Ishikawa (cell line): ENCODE results near the gene MS4A7.
A peak's percentile ranks its signal among the peaks of the same experiment; 100 is the strongest.

Experiments used
- CEBPB ChIP-seq: IDR thresholded peaks from 2 replicates; pipeline ENCODE4 v1.6.1; 2012
- CREB1 ChIP-seq: IDR thresholded peaks from 2 replicates; pipeline ENCODE4 v1.6.1; 2012; ENCODE audit warnings: low read depth
- EGR1 ChIP-seq: IDR thresholded peaks from 2 replicates; pipeline ENCODE4 v1.6.1; 2012
- EP300 ChIP-seq: IDR thresholded peaks from 2 replicates; pipeline ENCODE4 v1.6.1; 2012; ENCODE audit warnings: borderline replicate concordance
- FOXM1 ChIP-seq: IDR thresholded peaks from 2 replicates; pipeline ENCODE4 v1.6.1; 2012; ENCODE audit warnings: low read depth, borderline replicate concordance
- NFIC ChIP-seq: IDR thresholded peaks from 2 replicates; pipeline ENCODE4 v1.6.1; 2012
- RAD21 ChIP-seq: IDR thresholded peaks from 2 replicates; pipeline ENCODE4 v1.6.1; 2012; ENCODE audit warnings: low read depth
- TAF1 ChIP-seq: IDR thresholded peaks from 2 replicates; pipeline ENCODE4 v1.6.1; 2012; ENCODE audit warnings: low read depth, mild to moderate bottlenecking
- TCF12 ChIP-seq: IDR thresholded peaks from 2 replicates; pipeline ENCODE4 v1.6.1; 2012; ENCODE audit warnings: low read depth
- TEAD4 ChIP-seq: IDR thresholded peaks from 2 replicates; pipeline ENCODE4 v1.6.1; 2012
- YY1 ChIP-seq: IDR thresholded peaks from 2 replicates; pipeline ENCODE4 v1.6.1; 2012; ENCODE audit warnings: low read depth
- ZBTB7A ChIP-seq: IDR thresholded peaks from 2 replicates; pipeline ENCODE4 v1.6.1; 2012; ENCODE audit warnings: low read depth
- TF ChIP-seq, protein P1 (sequence below): IDR thresholded peaks from 2 replicates; pipeline ENCODE4 v1.6.1; 2012
- TF ChIP-seq, protein P2 (sequence below): IDR thresholded peaks from 2 replicates; pipeline ENCODE4 v1.6.1; 2012; ENCODE audit warnings: low read depth, mild to moderate bottlenecking
- TF ChIP-seq, protein P3 (sequence below): IDR thresholded peaks from 2 replicates; pipeline ENCODE4 v1.6.1; 2012

Gene MS4A7, protein sequence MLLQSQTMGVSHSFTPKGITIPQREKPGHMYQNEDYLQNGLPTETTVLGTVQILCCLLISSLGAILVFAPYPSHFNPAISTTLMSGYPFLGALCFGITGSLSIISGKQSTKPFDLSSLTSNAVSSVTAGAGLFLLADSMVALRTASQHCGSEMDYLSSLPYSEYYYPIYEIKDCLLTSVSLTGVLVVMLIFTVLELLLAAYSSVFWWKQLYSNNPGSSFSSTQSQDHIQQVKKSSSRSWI

DNA sequence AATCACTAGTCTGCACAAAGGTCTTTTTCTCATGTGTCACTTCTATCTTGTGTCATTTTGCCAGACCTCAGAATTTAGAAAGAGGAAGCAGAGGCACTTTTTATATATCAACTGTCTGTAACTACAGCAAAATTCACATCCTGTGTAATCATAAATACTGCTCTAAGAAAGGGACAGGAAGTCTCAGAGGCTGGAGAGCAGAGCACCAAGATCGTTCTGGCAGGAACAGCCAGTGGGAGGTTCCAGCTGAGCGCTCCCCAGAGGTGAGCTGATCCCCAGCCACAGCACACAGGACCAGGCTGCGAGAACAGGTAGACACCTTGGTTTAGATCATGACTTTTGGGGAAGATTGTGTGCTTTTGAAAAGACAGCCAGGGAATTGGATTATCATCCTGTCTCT lies at the start of gene MS4A7:
Gene MS4A7, plus strand, starts transcription at position 179 of the 400 bp plus-strand sequence. CDS start 4,610 bp downstream, outside the sequence.
- TF ChIP-seq RAD21, result no peak

DNA sequence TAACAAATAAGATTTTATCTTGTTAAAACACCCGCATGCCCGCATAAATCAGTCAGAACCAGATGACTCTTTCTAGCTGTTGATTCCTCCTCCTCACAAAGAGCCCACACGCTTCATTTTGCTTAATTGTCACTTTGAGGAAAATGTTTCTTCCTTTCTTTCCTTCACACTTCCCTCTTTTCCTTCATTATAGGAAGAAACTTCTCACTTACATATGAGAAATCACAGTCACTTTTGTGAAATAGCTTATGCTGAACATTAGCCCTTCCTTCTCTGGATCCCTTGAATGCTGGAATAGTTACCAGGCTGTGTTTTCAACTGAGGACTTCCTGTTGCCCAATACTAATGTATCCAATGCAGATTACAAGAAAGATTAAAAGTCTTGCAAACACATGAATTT lies 45.5 kb upstream of the MS4A7 start:
- TF ChIP-seq EGR1 (no peak), NFIC (no peak), TAF1 (no peak), CREB1 (no peak), CEBPB (no peak), ZBTB7A (no peak)

DNA sequence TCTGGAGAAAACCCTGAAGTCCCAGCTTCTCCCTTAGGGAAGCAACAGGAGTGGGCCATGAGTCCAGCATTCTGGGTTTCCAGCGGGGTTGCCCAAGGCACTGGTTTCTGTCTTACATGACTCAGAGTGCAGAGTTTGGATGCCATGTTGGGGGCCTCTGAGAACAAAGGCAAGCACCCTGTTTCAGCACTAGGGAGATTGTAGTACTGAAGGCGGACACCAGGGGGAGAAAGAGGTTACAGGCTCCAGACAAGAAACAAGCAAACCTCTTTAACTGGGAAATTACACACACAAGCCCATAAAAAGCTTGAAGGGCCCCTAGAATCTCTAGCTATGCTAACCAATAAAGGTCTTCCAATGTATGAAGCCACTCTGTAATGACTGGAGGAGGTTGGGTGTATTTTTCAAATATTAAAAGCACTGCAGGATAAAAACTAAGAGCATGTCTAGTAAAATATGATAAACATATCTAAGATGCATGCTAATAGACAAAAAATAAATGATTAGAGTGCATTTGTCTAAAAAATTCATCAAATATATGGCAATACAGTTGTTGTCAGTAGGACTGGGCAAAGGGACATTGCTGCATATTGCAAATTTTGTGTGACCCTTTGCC lies 44.2 kb upstream of the MS4A7 start:
- TF ChIP-seq RAD21, result peak; percentile 28; the same call in 1 of the 2 replicates
- TF ChIP-seq TEAD4, result no peak
- no peak for TF ChIP-seq EGR1

DNA sequence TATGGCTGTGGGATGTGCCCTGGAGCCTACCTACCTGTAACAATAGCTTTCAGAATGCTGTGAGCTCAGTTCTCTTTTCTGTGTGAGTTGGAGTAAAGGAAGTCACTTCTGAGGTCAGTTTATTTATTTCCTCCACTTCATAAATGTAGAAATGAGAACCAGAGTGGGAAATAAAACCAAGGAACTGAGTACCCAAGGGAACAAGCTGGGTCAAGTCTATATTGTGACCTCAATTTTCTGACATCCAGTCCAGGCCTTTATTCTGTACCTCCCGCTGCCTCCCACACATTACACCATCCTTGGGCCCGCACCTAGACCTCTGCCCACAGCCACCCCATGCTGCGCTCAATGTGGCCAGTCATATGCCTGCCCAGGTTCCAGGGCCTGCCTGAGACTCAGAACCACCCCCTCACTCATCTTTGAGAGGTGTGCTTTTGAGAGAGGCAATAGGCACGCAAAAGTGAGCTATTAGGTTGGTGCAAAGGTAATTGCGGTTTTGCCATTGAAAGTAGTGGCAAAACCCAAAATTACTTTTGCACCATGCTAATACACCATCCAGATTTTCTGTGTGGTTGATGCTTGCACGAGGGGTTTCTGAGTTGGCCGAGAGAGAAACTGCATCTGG lies 41.5 kb upstream of the MS4A7 start:
- no peak for TF ChIP-seq TCF12
- TF ChIP-seq, protein P1, sequence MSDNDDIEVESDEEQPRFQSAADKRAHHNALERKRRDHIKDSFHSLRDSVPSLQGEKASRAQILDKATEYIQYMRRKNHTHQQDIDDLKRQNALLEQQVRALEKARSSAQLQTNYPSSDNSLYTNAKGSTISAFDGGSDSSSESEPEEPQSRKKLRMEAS, result no peak
- no peak for TF ChIP-seq CEBPB
- no peak for TF ChIP-seq RAD21
- no peak for TF ChIP-seq EGR1
- no peak for TF ChIP-seq EP300

DNA sequence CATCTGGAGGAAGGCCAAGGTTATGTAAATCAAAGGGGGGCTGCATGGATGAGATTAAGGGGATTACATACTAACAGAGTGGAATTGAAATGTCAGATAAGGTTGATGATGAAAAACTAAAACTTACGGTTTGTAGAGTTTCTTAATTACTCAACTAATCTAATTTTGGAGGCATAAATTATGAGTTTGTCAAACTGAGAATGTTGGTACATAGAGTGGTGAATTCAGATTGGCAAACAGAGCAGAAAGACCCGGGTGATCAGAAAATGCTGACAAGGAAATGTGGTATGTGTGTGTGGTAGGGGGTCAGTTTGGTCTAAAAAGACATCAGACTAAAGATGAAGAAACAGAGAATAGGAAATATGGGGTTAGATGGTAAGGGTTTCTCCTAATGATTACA lies 40.3 kb upstream of the MS4A7 start:
- TF ChIP-seq NFIC, result no peak
- TF ChIP-seq ZBTB7A, result no peak
- no peak for TF ChIP-seq TEAD4
- TF ChIP-seq EGR1, result no peak
- no peak for TF ChIP-seq CREB1
- TF ChIP-seq EP300, result no peak
- TF ChIP-seq FOXM1, result no peak
- TF ChIP-seq, protein P1, result no peak
- TF ChIP-seq RAD21, result no peak
- no peak for TF ChIP-seq TAF1
- TF ChIP-seq, protein P2, sequence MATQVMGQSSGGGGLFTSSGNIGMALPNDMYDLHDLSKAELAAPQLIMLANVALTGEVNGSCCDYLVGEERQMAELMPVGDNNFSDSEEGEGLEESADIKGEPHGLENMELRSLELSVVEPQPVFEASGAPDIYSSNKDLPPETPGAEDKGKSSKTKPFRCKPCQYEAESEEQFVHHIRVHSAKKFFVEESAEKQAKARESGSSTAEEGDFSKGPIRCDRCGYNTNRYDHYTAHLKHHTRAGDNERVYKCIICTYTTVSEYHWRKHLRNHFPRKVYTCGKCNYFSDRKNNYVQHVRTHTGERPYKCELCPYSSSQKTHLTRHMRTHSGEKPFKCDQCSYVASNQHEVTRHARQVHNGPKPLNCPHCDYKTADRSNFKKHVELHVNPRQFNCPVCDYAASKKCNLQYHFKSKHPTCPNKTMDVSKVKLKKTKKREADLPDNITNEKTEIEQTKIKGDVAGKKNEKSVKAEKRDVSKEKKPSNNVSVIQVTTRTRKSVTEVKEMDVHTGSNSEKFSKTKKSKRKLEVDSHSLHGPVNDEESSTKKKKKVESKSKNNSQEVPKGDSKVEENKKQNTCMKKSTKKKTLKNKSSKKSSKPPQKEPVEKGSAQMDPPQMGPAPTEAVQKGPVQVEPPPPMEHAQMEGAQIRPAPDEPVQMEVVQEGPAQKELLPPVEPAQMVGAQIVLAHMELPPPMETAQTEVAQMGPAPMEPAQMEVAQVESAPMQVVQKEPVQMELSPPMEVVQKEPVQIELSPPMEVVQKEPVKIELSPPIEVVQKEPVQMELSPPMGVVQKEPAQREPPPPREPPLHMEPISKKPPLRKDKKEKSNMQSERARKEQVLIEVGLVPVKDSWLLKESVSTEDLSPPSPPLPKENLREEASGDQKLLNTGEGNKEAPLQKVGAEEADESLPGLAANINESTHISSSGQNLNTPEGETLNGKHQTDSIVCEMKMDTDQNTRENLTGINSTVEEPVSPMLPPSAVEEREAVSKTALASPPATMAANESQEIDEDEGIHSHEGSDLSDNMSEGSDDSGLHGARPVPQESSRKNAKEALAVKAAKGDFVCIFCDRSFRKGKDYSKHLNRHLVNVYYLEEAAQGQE, result no peak
- no peak for TF ChIP-seq TCF12
- TF ChIP-seq, protein P3, sequence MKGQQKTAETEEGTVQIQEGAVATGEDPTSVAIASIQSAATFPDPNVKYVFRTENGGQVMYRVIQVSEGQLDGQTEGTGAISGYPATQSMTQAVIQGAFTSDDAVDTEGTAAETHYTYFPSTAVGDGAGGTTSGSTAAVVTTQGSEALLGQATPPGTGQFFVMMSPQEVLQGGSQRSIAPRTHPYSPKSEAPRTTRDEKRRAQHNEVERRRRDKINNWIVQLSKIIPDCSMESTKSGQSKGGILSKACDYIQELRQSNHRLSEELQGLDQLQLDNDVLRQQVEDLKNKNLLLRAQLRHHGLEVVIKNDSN, result no peak
- TF ChIP-seq YY1, result no peak
- TF ChIP-seq CEBPB, result no peak

DNA sequence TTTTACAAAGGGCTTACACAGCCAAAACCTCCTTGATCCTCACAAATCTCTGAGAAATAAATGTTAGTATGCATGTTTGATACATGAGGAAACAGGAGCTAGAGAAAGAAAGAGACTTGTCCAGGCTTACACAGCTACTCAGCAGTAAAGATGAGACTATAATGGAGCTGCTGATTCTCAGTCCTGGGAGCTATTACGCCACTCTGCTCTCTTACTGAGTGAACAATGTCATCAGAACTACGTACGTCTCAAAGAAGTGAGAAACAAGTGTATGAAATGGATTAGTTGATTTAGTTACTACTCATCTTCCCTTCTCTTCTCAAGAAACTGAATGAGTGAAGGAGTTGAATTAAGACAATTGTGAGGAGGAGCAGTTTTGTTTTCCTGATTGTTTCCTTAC lies 39.0 kb upstream of the MS4A7 start:
- TF ChIP-seq RAD21 (no peak), ZBTB7A (no peak), FOXM1 (no peak)
- TF ChIP-seq, protein P1, result no peak
- TF ChIP-seq, protein P3, result no peak

DNA sequence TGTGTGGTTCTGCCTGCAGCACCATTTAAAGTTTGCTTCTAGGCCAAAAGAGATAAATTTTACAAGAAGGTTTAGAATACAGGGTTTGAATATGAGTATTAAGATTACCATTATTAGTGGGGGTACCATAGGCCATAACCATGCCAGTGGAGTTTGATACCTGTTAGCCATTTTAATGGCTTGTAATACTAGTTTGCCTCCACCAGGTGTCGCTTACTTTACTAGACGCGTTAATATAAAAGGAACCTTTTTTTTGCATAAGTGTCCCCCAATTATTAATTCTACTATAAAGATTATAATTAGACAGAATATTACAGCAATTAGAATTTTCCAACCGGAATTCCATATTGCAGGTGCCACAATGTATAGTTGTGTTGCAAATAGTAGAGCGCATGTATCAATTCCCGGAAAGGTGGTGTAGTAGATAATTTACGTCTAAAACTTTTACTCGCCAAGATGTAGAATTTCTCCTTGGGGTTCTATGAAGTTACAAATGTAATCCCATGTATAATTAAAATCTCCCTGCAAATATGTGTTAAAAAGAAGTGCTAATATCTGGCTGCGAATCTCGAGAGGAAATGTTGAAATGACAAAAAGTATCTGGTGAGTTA lies 35.1 kb upstream of the MS4A7 start:
- TF ChIP-seq EP300, result no peak
- no peak for TF ChIP-seq NFIC
- TF ChIP-seq TCF12, result no peak
- TF ChIP-seq CREB1, result no peak
- TF ChIP-seq EGR1, result no peak
- TF ChIP-seq TAF1, result no peak
- TF ChIP-seq FOXM1, result no peak
- TF ChIP-seq, protein P1, result no peak
- TF ChIP-seq RAD21, result no peak
- TF ChIP-seq TEAD4, result no peak
- TF ChIP-seq YY1, result no peak
- TF ChIP-seq, protein P2, result no peak
- TF ChIP-seq CEBPB, result no peak
- TF ChIP-seq, protein P3, result no peak
- no peak for TF ChIP-seq ZBTB7A
